ENCODE data around the gene TMEM114.

TMEM114 gene

GRCh38 chr16:8537691-8538342, 52.5 kb downstream of the TMEM114 start:
- DNase-seq (ENCODE audit: low read depth): no peak
- no peak overlapping the region for H3K4me3 ChIP-seq (ENCODE audit: low read depth, low read length)
- TF ChIP-seq, protein P1, sequence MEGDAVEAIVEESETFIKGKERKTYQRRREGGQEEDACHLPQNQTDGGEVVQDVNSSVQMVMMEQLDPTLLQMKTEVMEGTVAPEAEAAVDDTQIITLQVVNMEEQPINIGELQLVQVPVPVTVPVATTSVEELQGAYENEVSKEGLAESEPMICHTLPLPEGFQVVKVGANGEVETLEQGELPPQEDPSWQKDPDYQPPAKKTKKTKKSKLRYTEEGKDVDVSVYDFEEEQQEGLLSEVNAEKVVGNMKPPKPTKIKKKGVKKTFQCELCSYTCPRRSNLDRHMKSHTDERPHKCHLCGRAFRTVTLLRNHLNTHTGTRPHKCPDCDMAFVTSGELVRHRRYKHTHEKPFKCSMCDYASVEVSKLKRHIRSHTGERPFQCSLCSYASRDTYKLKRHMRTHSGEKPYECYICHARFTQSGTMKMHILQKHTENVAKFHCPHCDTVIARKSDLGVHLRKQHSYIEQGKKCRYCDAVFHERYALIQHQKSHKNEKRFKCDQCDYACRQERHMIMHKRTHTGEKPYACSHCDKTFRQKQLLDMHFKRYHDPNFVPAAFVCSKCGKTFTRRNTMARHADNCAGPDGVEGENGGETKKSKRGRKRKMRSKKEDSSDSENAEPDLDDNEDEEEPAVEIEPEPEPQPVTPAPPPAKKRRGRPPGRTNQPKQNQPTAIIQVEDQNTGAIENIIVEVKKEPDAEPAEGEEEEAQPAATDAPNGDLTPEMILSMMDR (IDR thresholded peaks at IDR 0.05; ENCODE audit: low read depth, low read length, missing control alignments): no peak

DNA sequence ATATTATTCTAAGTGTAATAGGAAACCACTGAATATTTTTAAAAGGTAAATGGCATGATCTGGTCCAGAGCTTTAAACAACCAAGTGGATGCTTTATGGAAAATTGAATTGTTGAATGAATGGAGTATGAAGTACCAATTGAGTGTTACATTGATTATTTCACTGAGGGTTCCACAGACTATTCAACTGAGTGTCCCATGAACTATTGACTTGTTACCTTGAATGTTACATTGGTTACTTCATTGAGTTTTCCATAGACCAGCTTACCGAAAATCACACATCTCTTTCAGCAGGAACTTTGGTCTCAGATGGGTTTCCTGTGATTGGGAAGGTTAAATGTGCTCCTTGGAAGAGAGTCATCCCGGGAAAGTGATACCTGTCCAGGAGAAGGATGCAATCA, 56.8 kb downstream of the TMEM114 start:
- TF ChIP-seq, protein P1 (IDR thresholded peaks at IDR 0.05; ENCODE audit: low read depth, low read length, missing control alignments): no peak
- DNase-seq (ENCODE audit: low read depth): no peak
- no peak overlapping the region for H3K4me3 ChIP-seq (ENCODE audit: low read depth, low read length)

- TF ChIP-seq, protein P1 (IDR thresholded peaks at IDR 0.05; ENCODE audit: low read depth, low read length, missing control alignments): no peak
Observed at GRCh38 chr16:8530752-8531384, 59.4 kb downstream of the TMEM114 start.

DNA sequence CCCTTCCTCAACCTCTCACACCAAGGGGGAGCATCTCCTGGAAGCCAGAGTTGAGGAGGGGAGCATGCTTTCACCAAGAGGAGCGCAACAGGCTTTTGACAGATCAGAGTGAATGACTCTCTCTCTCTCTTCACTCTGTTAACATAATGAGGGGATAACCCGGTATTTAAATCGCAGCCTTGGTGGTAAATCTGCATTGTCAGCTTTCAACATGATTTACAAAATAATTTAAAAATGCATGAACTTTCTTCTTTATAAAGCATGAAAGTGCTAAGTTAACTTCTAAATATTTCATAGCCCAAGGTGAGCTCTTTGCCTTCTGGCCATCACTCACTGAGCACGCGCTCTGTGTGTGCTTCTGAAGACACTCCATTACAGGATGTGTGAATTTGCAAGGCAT, 61.8 kb downstream of the TMEM114 start:
- DNase-seq (ENCODE audit: low read depth): no peak
- TF ChIP-seq, protein P1 (IDR thresholded peaks at IDR 0.05; ENCODE audit: low read depth, low read length, missing control alignments): no peak
- no peak overlapping the region for H3K4me3 ChIP-seq (ENCODE audit: low read depth, low read length)

More at GRCh38 chr16:8530752-8531384, 59.4 kb downstream of the TMEM114 start:
- no peak overlapping the region for H3K4me3 ChIP-seq (ENCODE audit: low read depth, low read length)
- DNase-seq (ENCODE audit: low read depth): no peak

DNA sequence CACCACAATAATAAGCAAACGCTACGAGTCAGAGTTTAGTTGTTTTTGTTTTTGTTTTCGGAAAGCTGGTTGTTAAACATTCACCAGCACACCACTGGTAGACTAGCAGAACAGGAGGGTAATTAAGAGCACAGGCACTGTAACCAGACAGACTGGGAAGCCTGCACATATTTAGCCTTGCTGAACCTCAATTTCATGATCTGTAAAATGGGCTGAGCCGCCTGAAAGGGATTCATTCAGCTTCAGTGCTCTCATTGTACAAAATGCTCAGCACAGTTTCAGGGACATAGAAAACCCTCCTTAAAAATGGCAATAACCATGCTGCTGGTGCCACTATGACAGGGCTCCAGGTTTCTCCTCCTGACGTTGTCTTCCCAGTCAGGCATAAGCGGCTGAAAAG, 66.4 kb downstream of the TMEM114 start:
- no peak for DNase-seq (ENCODE audit: low read depth)
- TF ChIP-seq, protein P1 (IDR thresholded peaks at IDR 0.05; ENCODE audit: low read depth, low read length, missing control alignments): no peak
- H3K4me3 ChIP-seq (ENCODE audit: low read depth, low read length): no peak overlapping the region

- TF ChIP-seq, protein P1 (IDR thresholded peaks at IDR 0.05; ENCODE audit: low read depth, low read length, missing control alignments): no peak
- H3K4me3 ChIP-seq (ENCODE audit: low read depth, low read length): no peak overlapping the region
- no peak for DNase-seq (ENCODE audit: low read depth)
Observed at GRCh38 chr16:8522757-8523156, 67.6 kb downstream of the TMEM114 start.

GRCh38 chr16:8519643-8520042, 70.7 kb downstream of the TMEM114 start:
- TF ChIP-seq, protein P1 (IDR thresholded peaks at IDR 0.05; ENCODE audit: low read depth, low read length, missing control alignments): no peak
- H3K4me3 ChIP-seq (ENCODE audit: low read depth, low read length): no peak overlapping the region
- DNase-seq (ENCODE audit: low read depth): no peak
